Measurements from ENCODE around the gene CLCN6. TPM values are rescaled to one million over a fixed set of nuclear protein-coding genes. Genes with fewer than 3 reads are reported as not detected.

Gene CLCN6
- total RNA-seq, 1 experiment from 2014 or later = 17.4 TPM

- no TSS peak for BruUV-seq (replicated peaks)
- TF ChIP-seq, protein P1, sequence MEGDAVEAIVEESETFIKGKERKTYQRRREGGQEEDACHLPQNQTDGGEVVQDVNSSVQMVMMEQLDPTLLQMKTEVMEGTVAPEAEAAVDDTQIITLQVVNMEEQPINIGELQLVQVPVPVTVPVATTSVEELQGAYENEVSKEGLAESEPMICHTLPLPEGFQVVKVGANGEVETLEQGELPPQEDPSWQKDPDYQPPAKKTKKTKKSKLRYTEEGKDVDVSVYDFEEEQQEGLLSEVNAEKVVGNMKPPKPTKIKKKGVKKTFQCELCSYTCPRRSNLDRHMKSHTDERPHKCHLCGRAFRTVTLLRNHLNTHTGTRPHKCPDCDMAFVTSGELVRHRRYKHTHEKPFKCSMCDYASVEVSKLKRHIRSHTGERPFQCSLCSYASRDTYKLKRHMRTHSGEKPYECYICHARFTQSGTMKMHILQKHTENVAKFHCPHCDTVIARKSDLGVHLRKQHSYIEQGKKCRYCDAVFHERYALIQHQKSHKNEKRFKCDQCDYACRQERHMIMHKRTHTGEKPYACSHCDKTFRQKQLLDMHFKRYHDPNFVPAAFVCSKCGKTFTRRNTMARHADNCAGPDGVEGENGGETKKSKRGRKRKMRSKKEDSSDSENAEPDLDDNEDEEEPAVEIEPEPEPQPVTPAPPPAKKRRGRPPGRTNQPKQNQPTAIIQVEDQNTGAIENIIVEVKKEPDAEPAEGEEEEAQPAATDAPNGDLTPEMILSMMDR (IDR thresholded peaks at IDR 0.05; ENCODE audit: unreplicated experiment) = no peak
- Mint-ChIP-seq H3K36me3 (ENCODE audit: insufficient read depth, unreplicated experiment) (peaks cover 49% of the 10 kb centered on the region), H3K4me3 (ENCODE audit: low read depth, unreplicated experiment) (no peak overlapping the region), H3K27ac (ENCODE audit: unreplicated experiment) (no peak overlapping the region), H3K27me3 (ENCODE audit: unreplicated experiment) (no peaks in the 10 kb centered on the region), H3K9me3 (ENCODE audit: low read depth, unreplicated experiment) (no peaks in the 10 kb centered on the region), H3K4me1 (ENCODE audit: low read depth, unreplicated experiment) (no peaks in the 10 kb centered on the region)
- DNase-seq = no peak
- CTCF ChIA-PET = no interaction called here
- intact Hi-C loops (cut with micrococcal nuclease; ENCODE audit: unreplicated experiment) = no loop called here
Observed at GRCh38 chr1:11839727-11840705, 34.0 kb downstream of the CLCN6 start.

DNA sequence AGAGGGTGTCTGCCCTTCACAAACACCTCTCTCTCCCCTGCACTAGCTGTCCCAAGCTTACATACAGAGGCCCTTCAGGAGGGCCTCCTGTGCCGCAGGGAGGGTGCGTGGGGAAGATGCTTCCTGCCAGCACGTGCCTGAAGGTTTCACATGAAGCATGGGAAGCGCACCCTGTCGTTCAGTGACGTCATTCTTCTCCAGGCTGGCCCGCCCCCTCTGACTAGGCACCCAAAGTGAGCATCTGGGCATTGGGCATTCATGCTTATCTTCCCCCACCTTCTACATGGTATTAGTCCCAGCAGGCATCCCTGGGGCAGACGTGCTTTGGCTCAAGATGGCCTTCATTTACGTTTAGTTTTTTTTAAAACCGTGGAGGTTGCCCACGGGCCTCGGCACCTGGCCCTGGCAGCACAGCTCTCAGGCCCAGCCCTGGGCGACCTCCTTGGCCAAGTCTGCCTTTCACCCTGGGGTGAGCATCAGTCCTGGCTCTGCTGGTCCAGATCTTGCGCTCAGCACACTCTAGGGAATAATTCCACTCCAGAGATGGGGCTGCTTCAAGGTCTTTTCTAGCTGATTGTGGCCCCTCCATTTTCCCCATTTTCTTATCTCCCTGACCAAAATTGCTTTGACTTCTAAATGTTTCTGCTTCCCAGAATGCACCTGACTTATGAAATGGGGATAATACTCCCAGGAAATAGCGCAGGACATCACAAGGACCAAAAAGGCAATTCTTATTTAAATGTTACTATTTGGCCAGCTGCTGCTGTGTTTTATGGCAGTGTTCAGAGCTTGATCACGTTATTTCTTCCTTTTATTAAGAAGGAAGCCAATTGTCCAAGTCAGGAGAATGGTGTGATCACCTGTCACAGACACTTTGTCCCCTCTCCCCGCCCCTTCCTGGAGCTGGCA is 35.5 kb downstream of the CLCN6 start:
- no TSS peak for BruUV-seq (replicated peaks)
- no peak for DNase-seq
- no peak overlapping the region for H3K27ac Mint-ChIP-seq (ENCODE audit: unreplicated experiment)
- no peaks in the 10 kb centered on the region for H3K27me3 Mint-ChIP-seq (ENCODE audit: unreplicated experiment)
- CTCF ChIA-PET = no interaction called here
- peaks cover 40% of the 10 kb centered on the region for H3K36me3 Mint-ChIP-seq (ENCODE audit: insufficient read depth, unreplicated experiment)
- intact Hi-C loops (cut with micrococcal nuclease; ENCODE audit: unreplicated experiment) = no loop called here
- no peaks in the 10 kb centered on the region for H3K4me1 Mint-ChIP-seq (ENCODE audit: low read depth, unreplicated experiment)
- TF ChIP-seq, protein P1 (IDR thresholded peaks at IDR 0.05; ENCODE audit: unreplicated experiment) = no peak
- no peaks in the 10 kb centered on the region for H3K9me3 Mint-ChIP-seq (ENCODE audit: low read depth, unreplicated experiment)
- H3K4me3 Mint-ChIP-seq (ENCODE audit: low read depth, unreplicated experiment) = no peak overlapping the region

DNA sequence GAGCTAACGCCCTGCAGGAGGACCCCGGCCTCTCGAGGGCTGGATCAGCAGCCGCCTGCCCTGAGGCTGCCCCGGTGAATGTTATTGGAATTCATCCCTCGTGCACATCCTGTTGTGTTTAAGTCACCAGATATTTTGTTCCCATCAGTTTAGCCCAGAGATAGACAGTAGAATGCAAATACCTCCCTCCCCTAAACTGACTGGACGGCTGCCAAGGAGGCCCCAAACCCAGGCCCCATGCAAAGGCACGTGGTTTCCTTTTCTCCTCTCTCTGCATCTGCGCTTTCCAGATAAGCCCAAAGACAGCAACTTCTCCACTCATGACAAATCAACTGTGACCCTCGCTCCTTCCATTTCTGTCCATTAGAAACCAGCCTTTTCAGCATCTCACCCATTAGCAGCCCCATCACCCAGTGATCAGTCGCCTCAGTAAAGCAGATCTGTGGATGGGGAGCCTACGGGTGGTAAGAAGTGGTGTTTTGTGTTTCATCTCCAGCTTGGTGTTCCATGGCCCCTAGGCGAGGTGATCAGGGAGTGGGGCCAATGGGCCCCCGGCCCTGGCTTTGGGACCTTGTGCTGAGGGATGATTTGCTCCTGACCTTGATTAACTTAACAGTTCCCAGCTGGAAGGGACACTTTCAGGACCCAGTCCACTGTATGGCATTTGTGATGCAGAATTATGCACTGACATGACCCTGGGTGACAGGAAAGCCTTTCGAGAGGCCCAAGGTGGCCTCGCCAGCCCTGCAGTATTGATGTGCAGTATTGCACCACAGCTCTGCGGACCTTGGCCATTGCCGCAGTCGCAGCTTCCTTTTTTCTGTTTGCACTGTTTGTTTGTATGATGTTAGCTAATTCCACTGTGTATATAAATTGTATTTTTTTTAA is 36.4 kb downstream of the CLCN6 start:
- no TSS peak for BruUV-seq (replicated peaks)
- TF ChIP-seq, protein P1 (IDR thresholded peaks at IDR 0.05; ENCODE audit: unreplicated experiment) = no peak
- Mint-ChIP-seq H3K9me3 (ENCODE audit: low read depth, unreplicated experiment) (no peaks in the 10 kb centered on the region), H3K27ac (ENCODE audit: unreplicated experiment) (no peak overlapping the region), H3K36me3 (ENCODE audit: insufficient read depth, unreplicated experiment) (peaks cover 45% of the 10 kb centered on the region), H3K27me3 (ENCODE audit: unreplicated experiment) (no peaks in the 10 kb centered on the region), H3K4me1 (ENCODE audit: low read depth, unreplicated experiment) (no peaks in the 10 kb centered on the region), H3K4me3 (ENCODE audit: low read depth, unreplicated experiment) (no peak overlapping the region)
- DNase-seq = no peak
- intact Hi-C loops (cut with micrococcal nuclease; ENCODE audit: unreplicated experiment) = no loop called here
- CTCF ChIA-PET = no interaction called here

Measured in Calu3 (cell line).